ENCODE data around the gene LANCL1. TPM values are rescaled to one million over a fixed set of nuclear protein-coding genes. Genes with fewer than 3 reads are reported as not detected.
"Not testable (repeated sequence)": the region's sequence is repeated elsewhere in the genome, so short reads cannot be mapped to it uniquely, and the experiment has no call there.

Gene LANCL1
- total RNA-seq, 1 experiment from 2014 or later, result 35.9 TPM

DNA sequence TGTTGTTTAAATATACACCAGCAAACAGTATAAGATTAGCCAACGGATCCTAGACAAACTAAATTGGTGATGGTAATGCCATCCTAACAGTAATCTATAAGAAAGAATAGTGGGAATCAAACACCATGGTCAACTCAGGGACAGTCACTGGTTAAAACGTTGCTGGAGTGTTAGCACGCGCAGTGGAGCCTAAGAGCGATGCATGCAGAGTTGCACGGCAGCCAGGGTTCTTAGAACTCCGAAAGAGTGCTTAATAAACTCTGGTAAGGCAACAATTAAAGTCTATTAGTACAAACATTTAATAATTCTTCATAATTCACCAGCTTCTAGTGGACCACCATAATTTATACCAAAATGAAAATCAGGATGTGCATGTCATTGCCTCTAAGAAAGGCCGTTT lies 22.2 kb downstream of the LANCL1 start:
- ATAC-seq (no peak), DNase-seq (ENCODE audit: low spot score) (no peak)
- Mint-ChIP-seq H3K36me3 (peaks cover 32% of the 10 kb centered on the region), H3K27me3 (ENCODE audit: low read depth) (no peaks in the 10 kb centered on the region), H3K4me1 (peaks cover 10% of the 10 kb centered on the region), H3K9me3 (peaks cover 6% of the 10 kb centered on the region; the same call in 1 of the 2 replicates), H3K4me3 (no peak overlapping the region), H3K27ac (no peak overlapping the region)
- ChIA-PET POLR2A (no interaction called here), CTCF (no interaction called here)
- TF ChIP-seq SOX15 (CRISPR knock-in tag; IDR thresholded peaks at IDR 0.05) (no peak), IRF2 (CRISPR knock-in tag; IDR thresholded peaks at IDR 0.05; ENCODE audit: borderline replicate concordance, low read depth) (no peak), JAZF1 (CRISPR knock-in tag; IDR thresholded peaks at IDR 0.05) (no peak), ZNF396 (CRISPR knock-in tag; IDR thresholded peaks at IDR 0.05; ENCODE audit: borderline replicate concordance) (no peak)
- TF ChIP-seq, protein P1, sequence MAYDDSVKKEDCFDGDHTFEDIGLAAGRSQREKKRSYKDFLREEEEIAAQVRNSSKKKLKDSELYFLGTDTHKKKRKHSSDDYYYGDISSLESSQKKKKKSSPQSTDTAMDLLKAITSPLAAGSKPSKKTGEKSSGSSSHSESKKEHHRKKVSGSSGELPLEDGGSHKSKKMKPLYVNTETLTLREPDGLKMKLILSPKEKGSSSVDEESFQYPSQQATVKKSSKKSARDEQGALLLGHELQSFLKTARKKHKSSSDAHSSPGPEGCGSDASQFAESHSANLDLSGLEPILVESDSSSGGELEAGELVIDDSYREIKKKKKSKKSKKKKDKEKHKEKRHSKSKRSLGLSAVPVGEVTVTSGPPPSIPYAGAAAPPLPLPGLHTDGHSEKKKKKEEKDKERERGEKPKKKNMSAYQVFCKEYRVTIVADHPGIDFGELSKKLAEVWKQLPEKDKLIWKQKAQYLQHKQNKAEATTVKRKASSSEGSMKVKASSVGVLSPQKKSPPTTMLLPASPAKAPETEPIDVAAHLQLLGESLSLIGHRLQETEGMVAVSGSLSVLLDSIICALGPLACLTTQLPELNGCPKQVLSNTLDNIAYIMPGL (CRISPR knock-in tag; IDR thresholded peaks at IDR 0.05), result no peak
- TF ChIP-seq, protein P2, sequence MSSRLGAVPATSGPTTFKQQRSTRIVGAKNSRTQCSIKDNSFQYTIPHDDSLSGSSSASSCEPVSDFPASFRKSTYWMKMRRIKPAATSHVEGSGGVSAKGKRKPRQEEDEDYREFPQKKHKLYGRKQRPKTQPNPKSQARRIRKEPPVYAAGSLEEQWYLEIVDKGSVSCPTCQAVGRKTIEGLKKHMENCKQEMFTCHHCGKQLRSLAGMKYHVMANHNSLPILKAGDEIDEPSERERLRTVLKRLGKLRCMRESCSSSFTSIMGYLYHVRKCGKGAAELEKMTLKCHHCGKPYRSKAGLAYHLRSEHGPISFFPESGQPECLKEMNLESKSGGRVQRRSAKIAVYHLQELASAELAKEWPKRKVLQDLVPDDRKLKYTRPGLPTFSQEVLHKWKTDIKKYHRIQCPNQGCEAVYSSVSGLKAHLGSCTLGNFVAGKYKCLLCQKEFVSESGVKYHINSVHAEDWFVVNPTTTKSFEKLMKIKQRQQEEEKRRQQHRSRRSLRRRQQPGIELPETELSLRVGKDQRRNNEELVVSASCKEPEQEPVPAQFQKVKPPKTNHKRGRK (CRISPR knock-in tag; IDR thresholded peaks at IDR 0.05; ENCODE audit: borderline replicate concordance), result no peak
- TF ChIP-seq, protein P3, sequence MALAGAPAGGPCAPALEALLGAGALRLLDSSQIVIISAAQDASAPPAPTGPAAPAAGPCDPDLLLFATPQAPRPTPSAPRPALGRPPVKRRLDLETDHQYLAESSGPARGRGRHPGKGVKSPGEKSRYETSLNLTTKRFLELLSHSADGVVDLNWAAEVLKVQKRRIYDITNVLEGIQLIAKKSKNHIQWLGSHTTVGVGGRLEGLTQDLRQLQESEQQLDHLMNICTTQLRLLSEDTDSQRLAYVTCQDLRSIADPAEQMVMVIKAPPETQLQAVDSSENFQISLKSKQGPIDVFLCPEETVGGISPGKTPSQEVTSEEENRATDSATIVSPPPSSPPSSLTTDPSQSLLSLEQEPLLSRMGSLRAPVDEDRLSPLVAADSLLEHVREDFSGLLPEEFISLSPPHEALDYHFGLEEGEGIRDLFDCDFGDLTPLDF (CRISPR knock-in tag; IDR thresholded peaks at IDR 0.05), result no peak

DNA sequence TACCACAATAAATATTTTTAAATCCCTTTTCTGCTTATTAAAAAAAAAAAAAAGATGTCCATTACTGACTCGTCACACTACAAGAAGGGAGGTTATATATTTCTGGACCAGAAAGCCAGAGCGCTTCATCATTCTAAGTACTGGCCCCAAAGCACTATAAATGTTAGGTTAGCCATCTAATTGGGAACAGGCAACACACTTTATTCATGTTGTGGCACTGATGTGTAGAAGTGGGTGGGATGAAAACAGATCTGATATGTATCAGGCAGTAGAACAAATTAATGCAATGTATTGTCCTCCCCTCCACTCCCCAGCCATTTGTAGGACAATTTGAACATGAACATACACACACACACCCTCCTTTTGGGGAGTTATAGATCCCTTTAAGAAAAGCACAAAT lies 24.4 kb downstream of the LANCL1 start:
- Mint-ChIP-seq H3K4me1 (peaks cover 10% of the 10 kb centered on the region), H3K9me3 (peaks cover 26% of the 10 kb centered on the region), H3K4me3 (no peak overlapping the region), H3K27ac (no peak overlapping the region), H3K27me3 (ENCODE audit: low read depth) (no peaks in the 10 kb centered on the region; the same call in 1 of the 2 replicates), H3K36me3 (peaks cover 53% of the 10 kb centered on the region)
- TF ChIP-seq, protein P4, sequence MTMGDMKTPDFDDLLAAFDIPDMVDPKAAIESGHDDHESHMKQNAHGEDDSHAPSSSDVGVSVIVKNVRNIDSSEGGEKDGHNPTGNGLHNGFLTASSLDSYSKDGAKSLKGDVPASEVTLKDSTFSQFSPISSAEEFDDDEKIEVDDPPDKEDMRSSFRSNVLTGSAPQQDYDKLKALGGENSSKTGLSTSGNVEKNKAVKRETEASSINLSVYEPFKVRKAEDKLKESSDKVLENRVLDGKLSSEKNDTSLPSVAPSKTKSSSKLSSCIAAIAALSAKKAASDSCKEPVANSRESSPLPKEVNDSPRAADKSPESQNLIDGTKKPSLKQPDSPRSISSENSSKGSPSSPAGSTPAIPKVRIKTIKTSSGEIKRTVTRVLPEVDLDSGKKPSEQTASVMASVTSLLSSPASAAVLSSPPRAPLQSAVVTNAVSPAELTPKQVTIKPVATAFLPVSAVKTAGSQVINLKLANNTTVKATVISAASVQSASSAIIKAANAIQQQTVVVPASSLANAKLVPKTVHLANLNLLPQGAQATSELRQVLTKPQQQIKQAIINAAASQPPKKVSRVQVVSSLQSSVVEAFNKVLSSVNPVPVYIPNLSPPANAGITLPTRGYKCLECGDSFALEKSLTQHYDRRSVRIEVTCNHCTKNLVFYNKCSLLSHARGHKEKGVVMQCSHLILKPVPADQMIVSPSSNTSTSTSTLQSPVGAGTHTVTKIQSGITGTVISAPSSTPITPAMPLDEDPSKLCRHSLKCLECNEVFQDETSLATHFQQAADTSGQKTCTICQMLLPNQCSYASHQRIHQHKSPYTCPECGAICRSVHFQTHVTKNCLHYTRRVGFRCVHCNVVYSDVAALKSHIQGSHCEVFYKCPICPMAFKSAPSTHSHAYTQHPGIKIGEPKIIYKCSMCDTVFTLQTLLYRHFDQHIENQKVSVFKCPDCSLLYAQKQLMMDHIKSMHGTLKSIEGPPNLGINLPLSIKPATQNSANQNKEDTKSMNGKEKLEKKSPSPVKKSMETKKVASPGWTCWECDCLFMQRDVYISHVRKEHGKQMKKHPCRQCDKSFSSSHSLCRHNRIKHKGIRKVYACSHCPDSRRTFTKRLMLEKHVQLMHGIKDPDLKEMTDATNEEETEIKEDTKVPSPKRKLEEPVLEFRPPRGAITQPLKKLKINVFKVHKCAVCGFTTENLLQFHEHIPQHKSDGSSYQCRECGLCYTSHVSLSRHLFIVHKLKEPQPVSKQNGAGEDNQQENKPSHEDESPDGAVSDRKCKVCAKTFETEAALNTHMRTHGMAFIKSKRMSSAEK (CRISPR knock-in tag; IDR thresholded peaks at IDR 0.05; ENCODE audit: borderline replicate concordance), result no peak
- TF ChIP-seq NR2C2 (CRISPR knock-in tag; IDR thresholded peaks at IDR 0.05), result no peak
- TF ChIP-seq, protein P1 (CRISPR knock-in tag; IDR thresholded peaks at IDR 0.05), result no peak
- TF ChIP-seq, protein P5, sequence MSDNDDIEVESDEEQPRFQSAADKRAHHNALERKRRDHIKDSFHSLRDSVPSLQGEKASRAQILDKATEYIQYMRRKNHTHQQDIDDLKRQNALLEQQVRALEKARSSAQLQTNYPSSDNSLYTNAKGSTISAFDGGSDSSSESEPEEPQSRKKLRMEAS (CRISPR knock-in tag; IDR thresholded peaks at IDR 0.05), result no peak
- POLR2A ChIA-PET, result no interaction called here
- DNase-seq (ENCODE audit: low spot score) (no peak), ATAC-seq (no peak)
- CTCF ChIA-PET, result no interaction called here

DNA sequence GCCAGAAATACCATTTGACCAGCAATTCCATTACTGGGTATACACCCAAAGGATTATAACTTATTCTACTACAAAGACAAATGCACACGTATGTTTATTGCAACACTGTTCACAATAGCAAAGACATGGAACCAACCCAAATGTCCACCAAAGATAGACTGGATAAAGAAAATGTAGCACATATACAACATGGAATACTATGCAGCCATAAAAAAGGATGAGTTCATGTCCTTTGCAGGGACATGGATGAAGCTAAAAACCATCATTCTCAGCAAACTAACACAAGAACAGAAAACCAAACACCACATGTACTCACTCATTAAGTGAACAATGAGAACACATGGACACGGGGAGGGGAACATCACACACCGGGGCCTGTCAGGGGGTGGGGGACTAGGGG lies 25.6 kb downstream of the LANCL1 start:
- H3K36me3 Mint-ChIP-seq, result peaks cover 60% of the 10 kb centered on the region
- ATAC-seq; H3K27me3 Mint-ChIP-seq (ENCODE audit: low read depth); H3K4me3 Mint-ChIP-seq; POLR2A ChIA-PET; H3K27ac Mint-ChIP-seq; DNase-seq (ENCODE audit: low spot score); CTCF ChIA-PET: not testable (repeated sequence)
- peaks cover 10% of the 10 kb centered on the region for H3K4me1 Mint-ChIP-seq
- peaks cover 33% of the 10 kb centered on the region for H3K9me3 Mint-ChIP-seq
